Transverse colon (tissue), 4 donors: ENCODE measurements around the gene PHB1. TPM values are rescaled to one million over a fixed set of nuclear protein-coding genes. Genes with fewer than 3 reads are reported as not detected.

Source experiments
- DNase-seq: peaks from one replicate; pipeline ENCODE4 v3.0.0-alpha.2; 2019
- H3K27ac ChIP-seq, 4 donors: fragments of 200-600 bp; sonication (generic); 2 replicates each; pipeline ENCODE4 v1.5.1; 2016 to 2018; ENCODE audit warnings: inconsistent platforms in 4 of 4
- H3K27me3 ChIP-seq: fragments of 200-600 bp; sonication (generic); 2 replicates; pipeline ENCODE4 v1.5.1; 2017; ENCODE audit warnings: inconsistent platforms
- H3K36me3 ChIP-seq, 4 donors: fragments of 200-600 bp; sonication (generic); 2 replicates each; pipeline ENCODE4 v1.5.1; 2017 to 2019; ENCODE audit warnings: inconsistent platforms in 4 of 4
- H3K4me1 ChIP-seq, 4 donors: fragments of 200-600 bp; sonication (generic); 2 replicates each; pipeline ENCODE4 v1.5.1; 2017 to 2020; ENCODE audit warnings: inconsistent platforms in 4 of 4
- H3K4me3 ChIP-seq, 4 donors: fragments of 200-600 bp; sonication (generic); 1 replicate in 1 of 4; 2 replicates in 3 of 4; pipeline versions ENCODE4 v1.5.1 to v1.6.1; 2017 to 2019; ENCODE audit warnings: inconsistent platforms in 4 of 4
- H3K9me3 ChIP-seq, 2 donors: fragments of 200-600 bp; sonication (generic); 2 replicates each; pipeline ENCODE4 v1.5.1; 2017 to 2019; ENCODE audit warnings: inconsistent platforms in 2 of 2
- CTCF ChIP-seq, 5 experiments: fragments of 200-600 bp in 3 of 5; fragments of 450-650 bp in 2 of 5; sonication (generic) in 3 of 5; IDR thresholded peaks; 1 replicate in 2 of 5; 2 replicates in 3 of 5; pipeline ENCODE4 v1.5.1; 2016 to 2017; ENCODE audit warnings: antibody characterized with exemption in 5 of 5, inconsistent platforms in 3 of 5, mild to moderate bottlenecking in 2 of 5, moderate library complexity in 1 of 5
- EP300 ChIP-seq: sonication (generic); formaldehyde crosslinking; IDR thresholded peaks from one replicate; pipeline ENCODE4 v1.6.1; 2017; ENCODE audit warnings: antibody characterized with exemption, low read depth
- POLR2A ChIP-seq: fragments of 450-650 bp; IDR thresholded peaks from one replicate; pipeline ENCODE4 v1.6.1; 2016; ENCODE audit warnings: antibody characterized with exemption, mild to moderate bottlenecking, moderate library complexity
- POLR2AphosphoS5 ChIP-seq, 3 donors: sonication (generic); formaldehyde crosslinking; IDR thresholded peaks; one replicate each; pipeline ENCODE4 v1.6.1; 2016; ENCODE audit warnings: antibody characterized with exemption in 3 of 3
- WGBS, 2 donors: methylation state at CpG; one replicate each; pipeline ENCODE4 v1.1.5; 2018; ENCODE audit warnings: low coverage in 1 of 2; 5-methylcytosine and 5-hydroxymethylcytosine counted together
- in situ Hi-C, 4 donors: fragments of 200-750 bp; cut with MboI; loops; one replicate each; pipeline versions ENCODE4 v1.15.0 to v1.15.1; 2017; ENCODE audit warnings: low sequenced_read_pairs in 3 of 4, low pct_ligation_motif_present in 1 of 4, low pct_unique_long_range_greater_than_20kb in 1 of 4
- intact Hi-C: fragments of 100-400 bp; cut with DNase I; formaldehyde crosslinking; loops from one replicate; pipeline ENCODE4 v1.15.1; 2023; ENCODE audit warnings: low total_unique reads
- total RNA-seq, 4 donors: library from RNA; depleted of rRNA; stranded (reverse); fragments of >200 nt; gene quantifications; one replicate each; pipeline ENCODE4 v1.1.0, GENCODE V29; 2016

The PHB1 gene
- total RNA-seq, 4 donors from 2014 or later: 40.8 to 114 (median 74.4) TPM

GRCh38 chr17:49459401-49459984 lies 44.8 kb upstream of the PHB1 start:
- no peaks in the 10 kb centered on the region for H3K4me1 ChIP-seq
- 60% methylated on average over 7 of the region's 7 CpGs; no CpG with 5 or more reads in 1 of the 2 donors for WGBS, 2 donors
- no peak overlapping the region for H3K27ac ChIP-seq
- intact Hi-C loops (no loop called here), in situ Hi-C loops (no loop called here)
- no peak for TF ChIP-seq EP300
- no peak for TF ChIP-seq POLR2A
- no peak for TF ChIP-seq CTCF (IDR thresholded peaks at IDR 0.05)
- TF ChIP-seq POLR2AphosphoS5 (IDR thresholded peaks at IDR 0.05): no peak
- peaks cover 5 to 6% of the 10 kb centered on the region in 2 donors for H3K9me3 ChIP-seq
- peaks cover 53% of the 10 kb centered on the region for H3K27me3 ChIP-seq
- no peak for DNase-seq
- H3K36me3 ChIP-seq: no peaks in the 10 kb centered on the region
- no peak overlapping the region for H3K4me3 ChIP-seq

GRCh38 chr17:49457564-49458535 lies 43.2 kb upstream of the PHB1 start:
- Histone ChIP-seq H3K4me3 (no peak overlapping the region), H3K27ac (no peak overlapping the region), H3K36me3 (no peaks in the 10 kb centered on the region), H3K9me3 (no peaks in the 10 kb centered on the region), H3K4me1 (no peaks in the 10 kb centered on the region), H3K27me3 (peaks cover 37% of the 10 kb centered on the region)
- no peak for TF ChIP-seq POLR2AphosphoS5 (IDR thresholded peaks at IDR 0.05)
- TF ChIP-seq EP300: no peak
- no peak for TF ChIP-seq CTCF (IDR thresholded peaks at IDR 0.05)
- DNase-seq: no peak
- WGBS, 2 donors: 61 to 100% methylated on average over 1 to 15 of the region's 15 CpGs
- intact Hi-C loops (no loop called here), in situ Hi-C loops (no loop called here)

- Histone ChIP-seq H3K36me3 (no peaks in the 10 kb centered on the region), H3K27ac (no peak overlapping the region), H3K9me3 (no peaks in the 10 kb centered on the region), H3K27me3 (peaks cover 32% of the 10 kb centered on the region), H3K4me1 (no peaks in the 10 kb centered on the region), H3K4me3 (no peak overlapping the region)
- TF ChIP-seq POLR2A (no peak), EP300 (no peak), POLR2AphosphoS5 (IDR thresholded peaks at IDR 0.05) (no peak), CTCF (IDR thresholded peaks at IDR 0.05) (no peak)
- DNase-seq: no peak
- 8 to 20% methylated on average over 5 of the region's 5 CpGs for WGBS, 2 donors
- in situ Hi-C loops: no loop called here
- intact Hi-C loops: no loop called here
These were observed 41.7 kb upstream of the PHB1 start for GRCh38 chr17:49456183-49456965.
